GM12892 (cell line): ENCODE measurements around the gene SET.
A peak's percentile ranks its signal among the peaks of the same experiment; 100 is the strongest.

Experiments used
- POLR2A ChIP-seq: IDR thresholded peaks from 2 replicates; pipeline ENCODE4 v1.6.1; 2011; ENCODE audit warnings: low read depth, low read length, control low read depth
- TAF1 ChIP-seq: IDR thresholded peaks from 2 replicates; pipeline ENCODE4 v1.6.1; 2011; ENCODE audit warnings: low read depth, mild to moderate bottlenecking, control low read depth, low read length, borderline replicate concordance

GRCh38 chr9:128689293-128689774, 312 bp downstream of the SET start:
- TF ChIP-seq POLR2A (0 out of 2 replicates have a peak, but pooled peaks have one; percentile 2), TAF1 (no peak)
